K562 (cell line): ENCODE results near the gene BAHD1.

Experiments used
- FOXJ3 ChIP-seq: sonication (generic); formaldehyde crosslinking; IDR thresholded peaks from 2 replicates; pipeline ENCODE4 v1.4.0; 2020; ENCODE audit warnings: mild to moderate bottlenecking, missing genetic modification reagents
- FOXM1 ChIP-seq, 2 experiments: fragments of 450-650 bp in 1 of 2; sonication (generic) in 1 of 2; formaldehyde crosslinking in 1 of 2; IDR thresholded peaks; 2 replicates each; pipeline versions ENCODE4 v1.6.1 to v1.9.0; 2017 to 2022; ENCODE audit warnings: low read depth in 2 of 2, mild to moderate bottlenecking in 2 of 2, missing genetic modification reagents in 1 of 2, moderate library complexity in 1 of 2
- MYNN ChIP-seq, 2 experiments: sonication (generic); formaldehyde crosslinking in 1 of 2; IDR thresholded peaks; 2 replicates each; pipeline versions ENCODE4 v1.5.0 to v1.6.1; 2016 to 2020; ENCODE audit warnings: antibody characterized with exemption in 1 of 2, missing genetic modification reagents in 1 of 2
- TF ChIP-seq, protein P1 (sequence below), 3 experiments: IDR thresholded peaks in 2 of 3; conservative IDR thresholded peaks in 1 of 3; 2 replicates each; pipeline ENCODE4 v1.5.1; 2011 to 2012; ENCODE audit warnings: low read length in 3 of 3, mild to moderate bottlenecking in 3 of 3, control low read depth in 2 of 3, improper control_type of control experiment in 1 of 3, inconsistent platforms in 1 of 3, low read depth in 1 of 3, mixed read lengths in 1 of 3, moderate library complexity in 1 of 3; ENCODE audit not compliant: insufficient read depth in 2 of 3

DNA sequence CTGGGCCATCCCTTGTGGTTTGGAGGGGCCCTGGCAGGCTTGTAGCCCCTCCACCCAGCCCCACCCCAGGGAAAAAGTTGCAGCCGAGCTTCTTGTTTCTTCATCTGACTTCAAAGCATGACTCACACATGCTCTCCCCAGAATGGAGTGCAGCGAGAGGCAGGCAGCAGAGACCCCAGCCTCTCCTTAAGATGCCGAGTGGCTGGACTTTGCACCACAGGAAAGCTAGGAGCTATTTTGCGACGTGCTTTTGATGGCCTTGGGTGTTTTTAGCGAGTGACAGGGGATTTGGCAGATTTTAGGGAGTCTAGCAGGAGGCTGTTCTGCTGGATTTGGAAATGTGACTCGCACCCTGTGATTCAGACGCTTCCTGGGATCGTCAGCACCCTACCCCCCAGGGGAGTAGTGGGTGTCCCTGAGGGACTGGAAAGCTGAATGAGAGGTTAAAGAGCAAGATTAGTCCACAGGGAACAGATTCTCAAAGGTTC lies 14.2 kb downstream of the BAHD1 start:
- TF ChIP-seq, protein P1, sequence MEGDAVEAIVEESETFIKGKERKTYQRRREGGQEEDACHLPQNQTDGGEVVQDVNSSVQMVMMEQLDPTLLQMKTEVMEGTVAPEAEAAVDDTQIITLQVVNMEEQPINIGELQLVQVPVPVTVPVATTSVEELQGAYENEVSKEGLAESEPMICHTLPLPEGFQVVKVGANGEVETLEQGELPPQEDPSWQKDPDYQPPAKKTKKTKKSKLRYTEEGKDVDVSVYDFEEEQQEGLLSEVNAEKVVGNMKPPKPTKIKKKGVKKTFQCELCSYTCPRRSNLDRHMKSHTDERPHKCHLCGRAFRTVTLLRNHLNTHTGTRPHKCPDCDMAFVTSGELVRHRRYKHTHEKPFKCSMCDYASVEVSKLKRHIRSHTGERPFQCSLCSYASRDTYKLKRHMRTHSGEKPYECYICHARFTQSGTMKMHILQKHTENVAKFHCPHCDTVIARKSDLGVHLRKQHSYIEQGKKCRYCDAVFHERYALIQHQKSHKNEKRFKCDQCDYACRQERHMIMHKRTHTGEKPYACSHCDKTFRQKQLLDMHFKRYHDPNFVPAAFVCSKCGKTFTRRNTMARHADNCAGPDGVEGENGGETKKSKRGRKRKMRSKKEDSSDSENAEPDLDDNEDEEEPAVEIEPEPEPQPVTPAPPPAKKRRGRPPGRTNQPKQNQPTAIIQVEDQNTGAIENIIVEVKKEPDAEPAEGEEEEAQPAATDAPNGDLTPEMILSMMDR (IDR thresholded peaks at IDR 0.05 in 2 of 3, conservative IDR thresholded peaks at IDR 0.05 in 1 of 3; ENCODE audit: insufficient read depth in 2 of 3, low read depth in 1 of 3, low read length in 3 of 3): no peak
- TF ChIP-seq FOXJ3 (CRISPR knock-in tag) (no peak), MYNN (IDR thresholded peaks at IDR 0.05) (no peak), MYNN (CRISPR knock-in tag; IDR thresholded peaks at IDR 0.05) (no peak), FOXM1 (IDR thresholded peaks at IDR 0.05; ENCODE audit: low read depth) (no peak), FOXM1 (CRISPR knock-in tag; IDR thresholded peaks at IDR 0.05; ENCODE audit: low read depth) (no peak)
